ENCODE data around the gene JMJD1C. TPM values are rescaled to one million over a fixed set of nuclear protein-coding genes. Genes with fewer than 3 reads are reported as not detected.
"Not testable (repeated sequence)": the region's sequence is repeated elsewhere in the genome, so short reads cannot be mapped to it uniquely, and the experiment has no call there.

Gene JMJD1C
- total RNA-seq, 2 experiments from 2014 or later: 42.6 to 47.3 TPM

GRCh38 chr10:63364918-63365317, 100.9 kb downstream of the JMJD1C start:
- no peaks in the 10 kb centered on the region for H3K27me3 Mint-ChIP-seq
- no peak overlapping the region for H3K4me3 Mint-ChIP-seq
- intact Hi-C loops (cut with micrococcal nuclease): no loop called here
- no peak for DNase-seq
- H3K27ac Mint-ChIP-seq: no peak overlapping the region
- CTCF ChIA-PET: no interaction called here
- H3K9me3 Mint-ChIP-seq: no peaks in the 10 kb centered on the region
- peaks cover 1% of the 10 kb centered on the region for H3K36me3 Mint-ChIP-seq
- POLR2A ChIA-PET: no interaction called here
- H3K4me1 Mint-ChIP-seq (ENCODE audit: low read depth): peaks cover 2% of the 10 kb centered on the region

- Mint-ChIP-seq H3K27me3 (no peaks in the 10 kb centered on the region), H3K4me3 (no peak overlapping the region), H3K27ac (no peak overlapping the region), H3K4me1 (ENCODE audit: low read depth) (peaks cover 2% of the 10 kb centered on the region), H3K36me3 (peaks cover 1% of the 10 kb centered on the region), H3K9me3 (no peaks in the 10 kb centered on the region)
- no peak for DNase-seq
- intact Hi-C loops (cut with micrococcal nuclease): no loop called here
- POLR2A ChIA-PET: no interaction called here
- CTCF ChIA-PET: no interaction called here
Observed at GRCh38 chr10:63363951-63364350, 101.8 kb downstream of the JMJD1C start.

- Mint-ChIP-seq H3K27me3 (no peaks in the 10 kb centered on the region), H3K36me3 (no peaks in the 10 kb centered on the region), H3K9me3 (no peaks in the 10 kb centered on the region), H3K4me3 (no peak overlapping the region), H3K4me1 (ENCODE audit: low read depth) (peaks cover 25% of the 10 kb centered on the region), H3K27ac (no peak overlapping the region)
- CTCF ChIA-PET: interaction anchor here (1.5 kb wide), 1 partner anchor 87 kb away, joined by 5 read pairs; no protein-coding TSS in a partner anchor
- DNase-seq: no peak
- intact Hi-C loops (cut with micrococcal nuclease): loop anchor here (1.0 to 10.0 kb wide), 5 partner anchors 33 to 349 kb away; no protein-coding TSS in a partner anchor
- POLR2A ChIA-PET: interaction anchor here (0.6 to 1.7 kb wide), 2 partner anchors 32 to 87 kb away, joined by 3 to 8 read pairs; no protein-coding TSS in a partner anchor
Observed at GRCh38 chr10:63355682-63356081, 110.1 kb downstream of the JMJD1C start.

GRCh38 chr10:63352976-63353375, 112.8 kb downstream of the JMJD1C start:
- intact Hi-C loops (cut with micrococcal nuclease): loop anchor here (10.0 kb wide), 1 partner anchor 352 kb away; no protein-coding TSS in a partner anchor
- H3K27ac Mint-ChIP-seq: no peak overlapping the region
- no peak overlapping the region for H3K4me3 Mint-ChIP-seq
- POLR2A ChIA-PET: no interaction called here
- CTCF ChIA-PET: no interaction called here
- H3K9me3 Mint-ChIP-seq: no peaks in the 10 kb centered on the region
- H3K36me3 Mint-ChIP-seq: peaks cover 1% of the 10 kb centered on the region
- DNase-seq: no peak
- peaks cover 25% of the 10 kb centered on the region for H3K4me1 Mint-ChIP-seq (ENCODE audit: low read depth)
- no peaks in the 10 kb centered on the region for H3K27me3 Mint-ChIP-seq

GRCh38 chr10:63348245-63348850, 117.4 kb downstream of the JMJD1C start:
- no peak overlapping the region for H3K4me3 Mint-ChIP-seq
- no peak for DNase-seq
- intact Hi-C loops (cut with micrococcal nuclease): no loop called here
- no peak overlapping the region for H3K27ac Mint-ChIP-seq
- no peaks in the 10 kb centered on the region for H3K27me3 Mint-ChIP-seq
- H3K9me3 Mint-ChIP-seq: no peaks in the 10 kb centered on the region
- H3K4me1 Mint-ChIP-seq (ENCODE audit: low read depth): peaks cover 20% of the 10 kb centered on the region
- H3K36me3 Mint-ChIP-seq: peaks cover 1% of the 10 kb centered on the region
- POLR2A ChIA-PET: interaction anchor here (0.7 kb wide), 1 partner anchor 38 kb away, joined by 4 read pairs; no protein-coding TSS in a partner anchor
- CTCF ChIA-PET: interaction anchor here (0.9 kb wide), 1 partner anchor 15 kb away, joined by 3 read pairs; no protein-coding TSS in a partner anchor

GRCh38 chr10:63346015-63346441, 119.7 kb downstream of the JMJD1C start:
- CTCF ChIA-PET: no interaction called here
- POLR2A ChIA-PET: no interaction called here
- H3K4me3 Mint-ChIP-seq: no peak overlapping the region
- intact Hi-C loops (cut with micrococcal nuclease): no loop called here
- DNase-seq: no peak
- H3K27me3 Mint-ChIP-seq: no peaks in the 10 kb centered on the region
- H3K27ac Mint-ChIP-seq: no peak overlapping the region
- H3K36me3 Mint-ChIP-seq: peaks cover 1% of the 10 kb centered on the region
- peaks cover 9% of the 10 kb centered on the region for H3K4me1 Mint-ChIP-seq (ENCODE audit: low read depth)
- no peaks in the 10 kb centered on the region for H3K9me3 Mint-ChIP-seq

GRCh38 chr10:63344269-63344668, 121.5 kb downstream of the JMJD1C start:
- Mint-ChIP-seq H3K4me3 (no peak overlapping the region), H3K27ac (no peak overlapping the region), H3K4me1 (ENCODE audit: low read depth) (peaks cover 9% of the 10 kb centered on the region), H3K9me3 (no peaks in the 10 kb centered on the region), H3K36me3 (peaks cover 1% of the 10 kb centered on the region), H3K27me3 (no peaks in the 10 kb centered on the region)
- intact Hi-C loops (cut with micrococcal nuclease): no loop called here
- no peak for DNase-seq
- ChIA-PET POLR2A (no interaction called here), CTCF (no interaction called here)

GRCh38 chr10:63343476-63343875, 122.3 kb downstream of the JMJD1C start:
- no peak for DNase-seq
- intact Hi-C loops (cut with micrococcal nuclease): no loop called here
- Mint-ChIP-seq H3K36me3 (no peaks in the 10 kb centered on the region), H3K4me3 (no peak overlapping the region), H3K27me3 (no peaks in the 10 kb centered on the region), H3K4me1 (ENCODE audit: low read depth) (peaks cover 9% of the 10 kb centered on the region), H3K27ac (no peak overlapping the region), H3K9me3 (no peaks in the 10 kb centered on the region)
- ChIA-PET CTCF (interaction anchor here (1.0 kb wide), 2 partner anchors 13 to 377 kb away, joined by 3 to 4 read pairs; no protein-coding TSS in a partner anchor), POLR2A (interaction anchor here (0.6 kb wide), 1 partner anchor 177 kb away, joined by 3 read pairs; no protein-coding TSS in a partner anchor)

- H3K4me3 Mint-ChIP-seq; H3K36me3 Mint-ChIP-seq; H3K4me1 Mint-ChIP-seq (ENCODE audit: low read depth); POLR2A ChIA-PET; intact Hi-C loops (cut with micrococcal nuclease); H3K27me3 Mint-ChIP-seq; H3K27ac Mint-ChIP-seq; H3K9me3 Mint-ChIP-seq; DNase-seq: not testable (repeated sequence)
- CTCF ChIA-PET: interaction anchor here (1.0 kb wide), 1 partner anchor 290 kb away, joined by 3 read pairs; no protein-coding TSS in a partner anchor
Observed at GRCh38 chr10:63339640-63340039, 126.1 kb downstream of the JMJD1C start.

GRCh38 chr10:63337455-63338251, 128.1 kb downstream of the JMJD1C start:
- no peaks in the 10 kb centered on the region for H3K9me3 Mint-ChIP-seq
- no peaks in the 10 kb centered on the region for H3K36me3 Mint-ChIP-seq
- no peaks in the 10 kb centered on the region for H3K4me1 Mint-ChIP-seq (ENCODE audit: low read depth)
- no peak overlapping the region for H3K4me3 Mint-ChIP-seq
- ChIA-PET CTCF (interaction anchor here (0.6 kb wide), 1 partner anchor 202 kb away, joined by 3 read pairs; no protein-coding TSS in a partner anchor), POLR2A (no interaction called here)
- no peaks in the 10 kb centered on the region for H3K27me3 Mint-ChIP-seq
- no peak for DNase-seq
- intact Hi-C loops (cut with micrococcal nuclease): no loop called here
- no peak overlapping the region for H3K27ac Mint-ChIP-seq

- Mint-ChIP-seq H3K27ac (no peak overlapping the region), H3K9me3 (no peaks in the 10 kb centered on the region), H3K36me3 (no peaks in the 10 kb centered on the region), H3K4me3 (no peak overlapping the region), H3K27me3 (no peaks in the 10 kb centered on the region), H3K4me1 (ENCODE audit: low read depth) (peaks cover 3% of the 10 kb centered on the region)
- intact Hi-C loops (cut with micrococcal nuclease): no loop called here
- POLR2A ChIA-PET: no interaction called here
- no peak for DNase-seq
- CTCF ChIA-PET: no interaction called here
Observed at GRCh38 chr10:63331586-63331985, 134.2 kb downstream of the JMJD1C start.

- Mint-ChIP-seq H3K9me3 (no peaks in the 10 kb centered on the region), H3K4me1 (ENCODE audit: low read depth) (peaks cover 1% of the 10 kb centered on the region), H3K36me3 (peaks cover 3% of the 10 kb centered on the region), H3K27me3 (no peaks in the 10 kb centered on the region), H3K4me3 (no peak overlapping the region), H3K27ac (no peak overlapping the region)
- intact Hi-C loops (cut with micrococcal nuclease): no loop called here
- ChIA-PET CTCF (interaction anchor here (1.4 kb wide), 1 partner anchor 396 kb away, joined by 5 read pairs; no protein-coding TSS in a partner anchor), POLR2A (no interaction called here)
- DNase-seq: no peak
Observed at GRCh38 chr10:63324495-63324854, 141.3 kb downstream of the JMJD1C start.
